HG02973 (cell line): Measurements from ENCODE around the gene FILIP1L.

ENCODE experiments used
- ATAC-seq: cut with Tn5 transposase; IDR thresholded peaks from one replicate; pipeline ENCODE4 v1.9.1; 2021; ENCODE audit warnings: moderate library complexity; ENCODE audit not compliant: unreplicated experiment

FILIP1L gene

DNA sequence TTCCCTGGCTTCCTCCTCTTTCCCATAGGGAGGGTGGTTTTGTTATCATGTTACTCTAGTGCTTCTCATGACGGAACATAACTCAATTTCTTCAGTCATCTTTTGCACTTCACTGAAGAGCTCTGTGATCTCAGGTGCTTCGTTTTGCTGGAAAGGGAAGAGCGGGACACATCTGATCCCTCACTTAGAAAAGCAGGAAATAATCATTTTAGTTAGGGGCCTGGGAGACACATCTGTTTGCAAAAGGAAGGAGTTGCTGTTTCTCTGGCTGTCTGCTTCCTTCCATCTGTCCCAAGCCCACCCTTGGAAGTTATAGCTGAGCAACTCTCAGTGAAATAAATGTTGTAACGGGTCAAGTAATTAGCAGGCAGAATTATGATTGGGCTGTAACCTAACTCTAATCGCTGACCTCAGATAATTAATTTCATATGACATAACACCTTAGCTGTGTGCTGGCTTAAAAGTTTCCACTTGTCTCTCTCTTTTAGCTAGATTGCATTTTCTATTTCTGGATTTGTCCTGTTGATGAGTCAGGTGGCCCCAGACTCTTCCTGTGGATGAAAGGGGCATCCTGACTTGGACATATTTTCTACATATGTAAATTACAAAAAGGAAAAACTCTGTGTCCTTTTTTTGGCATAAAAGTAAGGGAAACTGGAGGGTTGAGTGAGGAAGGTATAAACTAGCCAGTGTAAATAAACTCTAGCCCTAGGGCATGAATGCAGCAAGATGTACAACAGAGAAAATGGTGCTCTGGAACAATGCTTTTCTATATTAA lies 11.0 kb upstream of the FILIP1L start:
- ATAC-seq = no peak

- no peak for ATAC-seq
These were observed 10.0 kb upstream of the FILIP1L start for GRCh38 chr3:100124201-100124761.

GRCh38 chr3:100123112-100123511 lies 8.8 kb upstream of the FILIP1L start:
- no peak for ATAC-seq

GRCh38 chr3:100122321-100122720 lies 8.0 kb upstream of the FILIP1L start:
- ATAC-seq = no peak

DNA sequence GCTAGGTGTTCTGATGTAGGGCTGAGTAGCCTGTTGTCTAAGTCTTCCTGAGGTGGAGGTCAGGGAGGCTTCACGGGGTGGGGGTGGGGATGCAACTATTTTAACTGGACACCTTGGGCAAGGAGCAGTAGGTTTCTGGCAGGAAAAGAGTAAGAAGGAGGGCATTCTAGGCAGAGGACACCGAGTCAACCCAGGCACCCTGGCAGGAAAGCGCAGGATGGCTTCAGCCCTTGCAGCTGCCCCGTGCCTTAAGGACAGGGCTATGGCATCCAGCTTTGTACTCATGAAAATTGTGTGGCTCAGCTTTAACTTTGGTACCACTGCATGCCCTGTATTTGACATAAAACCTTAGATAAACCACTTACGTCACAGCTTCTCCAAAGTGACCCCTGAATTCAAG lies 6.4 kb upstream of the FILIP1L start:
- no peak for ATAC-seq

GRCh38 chr3:100120012-100120411 lies 5.7 kb upstream of the FILIP1L start:
- ATAC-seq = no peak

DNA sequence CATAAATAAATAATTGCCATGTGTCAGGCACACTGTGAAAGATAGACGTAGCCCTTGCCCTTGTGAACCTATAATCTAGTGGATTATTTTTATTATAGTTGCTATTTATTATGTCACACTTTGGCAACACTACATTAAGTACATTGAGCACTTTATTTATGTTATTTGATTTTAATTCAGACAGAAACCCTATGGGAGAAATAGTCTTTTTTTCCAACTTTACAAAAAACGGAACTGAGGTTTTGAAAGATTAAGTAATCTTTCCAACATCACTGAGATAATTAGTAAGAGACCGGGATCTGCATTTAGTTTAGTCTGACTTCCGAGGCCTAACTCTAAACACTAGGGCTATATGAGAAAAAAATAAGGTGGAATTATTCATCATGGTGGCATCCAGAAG lies 2.8 kb upstream of the FILIP1L start:
- no peak for ATAC-seq

GRCh38 chr3:100113723-100114412 lies 433 bp downstream of the FILIP1L start:
- ATAC-seq = no peak

DNA sequence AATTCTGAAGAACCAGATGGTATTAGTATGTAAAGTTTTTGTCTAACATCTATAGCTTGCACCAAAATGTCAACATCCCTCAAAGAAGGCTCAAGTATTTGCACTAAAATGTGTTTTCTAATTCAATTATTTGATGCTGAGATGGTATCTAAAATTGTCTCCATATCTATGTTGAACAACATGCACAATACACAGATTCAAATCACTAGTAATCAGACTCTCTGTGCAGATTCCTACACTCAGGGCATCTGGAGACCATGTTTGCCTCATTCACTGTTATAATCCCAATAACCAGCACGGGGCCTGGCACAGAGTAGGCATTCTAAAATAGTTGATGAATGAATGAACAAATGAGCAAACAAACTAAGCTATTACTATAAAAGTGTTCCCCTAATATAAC lies 2.6 kb downstream of the FILIP1L start:
- ATAC-seq = no peak

DNA sequence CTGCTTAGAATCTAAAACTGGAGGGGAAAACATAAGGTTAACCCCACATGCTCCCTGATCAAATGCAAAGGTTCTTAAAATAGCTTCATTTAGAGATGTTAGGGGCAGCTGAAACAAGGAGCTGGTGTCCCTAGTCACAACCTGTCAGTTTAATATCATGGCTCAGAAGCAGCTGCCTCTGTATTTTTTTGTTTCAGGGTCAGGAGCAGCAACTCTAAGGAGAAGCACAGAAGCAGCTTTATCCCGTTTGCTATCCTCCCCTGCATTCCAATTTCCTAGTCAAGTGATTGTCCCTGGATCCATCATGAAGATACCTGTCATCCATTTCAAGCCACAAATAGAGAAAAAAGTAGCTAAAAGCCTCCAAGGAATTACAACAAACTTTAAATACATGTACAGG lies 4.1 kb downstream of the FILIP1L start:
- no peak for ATAC-seq

- no peak for ATAC-seq
These were observed 5.7 kb downstream of the FILIP1L start for GRCh38 chr3:100108464-100109079.

DNA sequence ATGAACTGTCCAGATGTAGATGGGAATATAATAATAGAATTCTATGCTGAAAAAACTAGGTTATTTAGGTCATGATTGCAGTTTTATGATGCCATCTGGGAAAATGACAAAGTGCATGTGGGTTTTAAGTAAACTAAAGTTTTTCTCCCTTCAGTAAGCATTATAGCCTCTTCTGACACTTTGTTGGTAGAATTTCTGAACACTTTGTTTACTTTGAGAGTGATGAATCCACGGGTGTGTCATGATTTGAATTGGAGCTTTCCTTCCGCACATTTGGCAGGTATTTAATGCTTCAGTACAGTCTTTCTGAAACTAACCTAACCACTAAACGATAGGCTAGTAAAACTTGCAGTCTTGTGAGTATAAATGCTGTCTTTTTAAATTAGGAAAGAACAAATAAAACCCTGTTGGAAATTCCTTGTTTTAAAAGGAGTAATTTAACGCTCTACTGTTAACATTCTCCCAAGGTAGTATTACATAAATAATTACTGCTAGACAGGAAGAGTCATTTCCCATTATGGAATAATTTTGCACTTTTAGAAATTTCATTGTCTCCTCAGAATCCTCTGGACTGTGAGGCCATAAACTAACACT lies 7.0 kb downstream of the FILIP1L start:
- ATAC-seq = no peak

DNA sequence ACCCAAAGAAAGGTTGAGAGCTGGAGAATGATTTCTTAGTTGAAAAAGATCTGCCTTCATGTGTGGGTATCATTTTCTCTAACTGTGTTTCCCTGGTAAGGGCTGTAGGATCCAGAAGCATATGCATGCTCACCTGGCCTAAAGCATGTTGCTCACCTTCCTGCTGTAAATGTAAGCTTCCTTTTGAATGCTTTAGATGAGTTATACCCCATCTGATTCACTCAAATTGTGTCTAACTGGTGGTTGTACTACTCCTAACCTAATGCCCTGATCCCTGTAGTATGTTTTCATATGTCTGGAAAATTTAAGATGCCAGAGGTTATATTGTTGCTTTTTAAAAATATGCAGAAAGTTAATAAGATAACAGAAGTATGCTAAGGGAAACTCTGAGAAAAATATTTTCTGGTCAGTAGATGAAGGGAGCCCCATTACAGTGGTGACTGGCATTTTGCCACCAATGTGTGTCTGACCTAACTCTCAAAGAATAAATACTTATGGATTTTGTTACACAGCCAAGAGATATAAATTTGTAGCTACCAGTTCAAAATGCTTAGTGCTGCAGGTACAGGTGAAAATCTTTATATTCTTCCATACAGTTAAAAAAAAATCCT lies 7.7 kb downstream of the FILIP1L start:
- no peak for ATAC-seq

GRCh38 chr3:100106094-100106493 lies 8.2 kb downstream of the FILIP1L start:
- ATAC-seq = no peak

- ATAC-seq = no peak
These were observed 8.8 kb downstream of the FILIP1L start for GRCh38 chr3:100105501-100105900.

- ATAC-seq = no peak
These were observed 9.4 kb downstream of the FILIP1L start for GRCh38 chr3:100104817-100105413.

GRCh38 chr3:100104442-100104798 lies 9.9 kb downstream of the FILIP1L start:
- peak; percentile 30 for ATAC-seq

GRCh38 chr3:100103558-100104441 lies 10.5 kb downstream of the FILIP1L start:
- ATAC-seq = peak; percentile 94

DNA sequence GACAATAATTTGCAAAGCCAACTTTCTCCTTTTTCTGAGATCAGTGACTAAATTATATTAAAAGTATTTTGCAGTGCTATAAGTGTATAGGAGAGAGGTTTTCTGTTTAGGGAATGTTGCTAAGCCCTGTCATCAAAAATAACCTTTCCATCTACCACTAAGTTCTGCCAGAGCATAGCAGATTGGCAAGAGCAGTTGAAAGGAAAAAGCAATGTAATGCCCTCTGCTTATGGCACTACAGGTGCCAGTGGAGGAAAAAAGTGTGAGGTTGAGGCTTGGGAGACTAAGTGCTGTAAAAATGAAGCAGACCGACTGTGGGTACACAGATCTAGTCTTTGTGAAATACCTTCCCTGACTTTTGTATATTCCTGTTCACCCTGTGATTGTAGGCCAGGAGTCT lies 11.5 kb downstream of the FILIP1L start:
- no peak for ATAC-seq

DNA sequence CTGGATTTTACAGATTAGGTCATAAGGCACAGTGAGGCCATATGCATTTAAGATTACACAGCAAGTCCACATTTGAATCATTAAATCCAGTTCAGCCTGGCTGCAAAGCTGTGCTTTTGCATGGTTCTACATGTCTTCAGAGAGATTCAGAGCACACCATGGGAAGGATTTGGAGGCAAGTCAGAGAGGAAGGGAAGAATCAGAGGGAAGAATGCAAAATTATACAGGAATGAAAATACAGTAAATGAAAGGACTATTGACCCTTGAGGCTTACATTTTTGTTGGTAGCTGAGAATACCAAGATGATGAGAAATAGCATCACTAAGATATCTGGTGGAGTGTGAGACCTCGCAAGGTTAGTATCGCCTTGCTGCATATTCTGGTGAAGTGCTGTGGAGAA lies 13.9 kb downstream of the FILIP1L start:
- no peak for ATAC-seq
